HepG2 (cell line): ENCODE data around the gene POU2AF3. TPM values are rescaled to one million over a fixed set of nuclear protein-coding genes. Genes with fewer than 3 reads are reported as not detected.

Source experiments
- ATAC-seq: fragments of 200-7000 bp; cut with Tn5 transposase; 3 replicates; pipeline ENCODE4 v1.9.1; 2020; ENCODE audit warnings: mild to moderate bottlenecking, moderate library complexity
- BruUV-seq: library from RNA; stranded (reverse); fragments of 400-500 nt; replicated peaks from 2 replicates; lab custom pipeline; 2021; lab: Mats Ljungman, UMichigan
- CTCF ChIA-PET: fragments of 300-600 bp; formaldehyde crosslinking; extraction: SDS; loops from one replicate; lab custom pipeline; 2021; ENCODE audit warnings: low total read pairs, inconsistent platforms, low intra/inter-chr PET ratio; lab: Yijun Ruan, JAX
- POLR2A ChIA-PET: fragments of 350-600 bp; sonication (Branson Sonifier 250); formaldehyde crosslinking; loops from one replicate; lab custom pipeline; 2020; ENCODE audit warnings: antibody characterized with exemption, inconsistent platforms; lab: Yijun Ruan, JAX
- DNase-seq: peaks from one replicate; pipeline ENCODE4 v3.0.0-alpha.2; 2015; ENCODE audit warnings: low spot score
- FAIRE-seq: peaks from 3 replicates; lab custom pipeline; 2011; peaks lifted over from hg19 to GRCh38; lab: Jason Lieb, UNC
- H2AFZ ChIP-seq: one replicate; pipeline ENCODE4 v1.6.1; 2011; ENCODE audit warnings: low read length, inconsistent platforms
- H3K27ac ChIP-seq: fragments of 300-600 bp; 3 replicates; pipeline ENCODE4 v1.8.0; 2011; ENCODE audit warnings: mixed run types, mild to moderate bottlenecking, mixed read lengths, low read length, inconsistent platforms; ENCODE audit not compliant: insufficient read depth; ENCODE audit errors: extremely low read length
- H3K27me3 ChIP-seq, 2 experiments: fragments of 200-600 bp in 1 of 2; 2 replicates in 1 of 2; 3 replicates in 1 of 2; pipeline versions ENCODE4 v1.6.0 to v1.8.0; 2011; ENCODE audit warnings: low read length in 2 of 2, mild to moderate bottlenecking in 2 of 2, moderate library complexity in 2 of 2, inconsistent platforms in 1 of 2; ENCODE audit not compliant: insufficient read depth in 2 of 2, control insufficient read depth in 1 of 2
- H3K36me3 ChIP-seq, 2 experiments: fragments of 200-600 bp in 1 of 2; replicated peaks in 1 of 2; 2 replicates in 1 of 2; 3 replicates in 1 of 2; pipeline versions ENCODE4 v1.5.1 to v1.8.0; 2011; ENCODE audit warnings: low read length in 2 of 2, inconsistent platforms in 1 of 2; ENCODE audit not compliant: insufficient read depth in 2 of 2, control insufficient read depth in 1 of 2
- H3K4me1 ChIP-seq: 2 replicates; pipeline ENCODE4 v1.5.1; 2012; ENCODE audit warnings: low read length, inconsistent platforms; ENCODE audit not compliant: insufficient read depth
- H3K4me2 ChIP-seq: 2 replicates; pipeline ENCODE4 v1.6.0; 2011; ENCODE audit warnings: low read depth, low read length, inconsistent platforms
- H3K4me3 ChIP-seq, 3 experiments: fragments of 200-600 bp in 1 of 3; sonication (generic), shearing (Covaris generic) in 1 of 3; replicated peaks in 1 of 3; 2 replicates each; pipeline ENCODE4 v1.5.1; 2011 to 2016; ENCODE audit warnings: low read length in 3 of 3, inconsistent platforms in 2 of 3, low read depth in 2 of 3, mild to moderate bottlenecking in 2 of 3, control low read depth in 1 of 3, mixed read lengths in 1 of 3; ENCODE audit not compliant: insufficient read depth in 1 of 3
- H3K79me2 ChIP-seq: one replicate; pipeline ENCODE4 v1.6.1; 2011; ENCODE audit warnings: low read length, inconsistent platforms; ENCODE audit not compliant: insufficient read depth
- H3K9ac ChIP-seq: 2 replicates; pipeline ENCODE4 v1.6.0; 2011; ENCODE audit warnings: mild to moderate bottlenecking, low read depth, low read length, inconsistent platforms; ENCODE audit not compliant: insufficient read depth
- H3K9me3 ChIP-seq: 2 replicates; pipeline ENCODE4 v1.5.1; 2012; ENCODE audit warnings: mild to moderate bottlenecking, low read length
- H4K20me1 ChIP-seq: 2 replicates; pipeline ENCODE4 v1.6.0; 2011; ENCODE audit warnings: inconsistent platforms, mild to moderate bottlenecking, low read length, moderate library complexity; ENCODE audit not compliant: insufficient read depth
- BATF2 ChIP-seq: sonication (generic); formaldehyde crosslinking; IDR thresholded peaks from 2 replicates; pipeline ENCODE4 v1.8.0; 2022; ENCODE audit warnings: mild to moderate bottlenecking, missing genetic modification reagents, moderate library complexity
- CEBPZ ChIP-seq: IDR thresholded peaks from 2 replicates; pipeline ENCODE4 v1.6.1; 2012; ENCODE audit warnings: low read length, improper control_type of control experiment
- DNMT1 ChIP-seq: sonication (generic); formaldehyde crosslinking; IDR thresholded peaks from 2 replicates; pipeline ENCODE4 v1.5.1; 2020; ENCODE audit warnings: mild to moderate bottlenecking, missing genetic modification reagents
- DPF2 ChIP-seq: sonication (generic); formaldehyde crosslinking; IDR thresholded peaks from 2 replicates; pipeline ENCODE4 v1.4.0; 2020; ENCODE audit warnings: mild to moderate bottlenecking, low read depth, missing genetic modification reagents, borderline replicate concordance
- FOXM1 ChIP-seq: sonication (generic); formaldehyde crosslinking; IDR thresholded peaks from 2 replicates; pipeline ENCODE4 v1.5.0; 2020; ENCODE audit warnings: missing genetic modification reagents
- KDM2A ChIP-seq: sonication (generic); formaldehyde crosslinking; IDR thresholded peaks from 2 replicates; pipeline ENCODE4 v1.4.0; 2020; ENCODE audit warnings: low read depth, missing genetic modification reagents, borderline replicate concordance
- MYNN ChIP-seq: sonication (generic); formaldehyde crosslinking; IDR thresholded peaks from 2 replicates; pipeline ENCODE4 v1.4.0; 2020; ENCODE audit warnings: mild to moderate bottlenecking, low read depth, missing genetic modification reagents
- PLRG1 ChIP-seq: fragments of 450-650 bp; conservative IDR thresholded peaks from 2 replicates; pipeline ENCODE4 v1.6.1; 2016
- RARA ChIP-seq: IDR thresholded peaks from 2 replicates; pipeline ENCODE4 v1.6.1; 2016; ENCODE audit warnings: missing genetic modification reagents, missing compliant biosample characterization
- TFE3 ChIP-seq: IDR thresholded peaks from 2 replicates; pipeline ENCODE4 v1.6.1; 2016
- ZBTB1 ChIP-seq: sonication (generic); formaldehyde crosslinking; IDR thresholded peaks from 2 replicates; pipeline ENCODE4 v1.4.0; 2020; ENCODE audit warnings: missing genetic modification reagents, borderline replicate concordance
- ZFP41 ChIP-seq: sonication (generic); formaldehyde crosslinking; IDR thresholded peaks from 2 replicates; pipeline ENCODE4 v1.4.0; 2020; ENCODE audit warnings: mild to moderate bottlenecking, missing genetic modification reagents, borderline replicate concordance
- ZNF232 ChIP-seq: sonication (generic); formaldehyde crosslinking; IDR thresholded peaks from 2 replicates; pipeline ENCODE4 v1.4.0; 2020; ENCODE audit warnings: missing genetic modification reagents, borderline replicate concordance
- ZNF274 ChIP-seq: sonication (generic); formaldehyde crosslinking; IDR thresholded peaks from 2 replicates; pipeline ENCODE4 v1.5.1; 2020; ENCODE audit warnings: mild to moderate bottlenecking, missing genetic modification reagents
- ZNF292 ChIP-seq: sonication (generic); formaldehyde crosslinking; IDR thresholded peaks from 2 replicates; pipeline ENCODE4 v1.8.1; 2022; ENCODE audit warnings: mild to moderate bottlenecking, low read depth, missing genetic modification reagents, borderline replicate concordance
- ZNF570 ChIP-seq: sonication (generic); formaldehyde crosslinking; IDR thresholded peaks from 2 replicates; pipeline ENCODE4 v1.4.0; 2020; ENCODE audit warnings: mild to moderate bottlenecking, missing genetic modification reagents, borderline replicate concordance
- ZNF768 ChIP-seq: sonication (generic); formaldehyde crosslinking; IDR thresholded peaks from 2 replicates; pipeline ENCODE4 v1.4.0; 2020; ENCODE audit warnings: missing genetic modification reagents
- ZNF773 ChIP-seq: sonication (generic); formaldehyde crosslinking; IDR thresholded peaks from 2 replicates; pipeline ENCODE4 v1.4.0; 2020; ENCODE audit warnings: missing genetic modification reagents, borderline replicate concordance
- ZNF850 ChIP-seq: sonication (generic); formaldehyde crosslinking; conservative IDR thresholded peaks from 2 replicates; pipeline ENCODE4 v1.9.0; 2021; ENCODE audit warnings: mild to moderate bottlenecking, missing genetic modification reagents
- ZSCAN21 ChIP-seq: sonication (generic); formaldehyde crosslinking; IDR thresholded peaks from 2 replicates; pipeline ENCODE4 v1.8.0; 2022; ENCODE audit warnings: mild to moderate bottlenecking, missing genetic modification reagents, moderate library complexity, borderline replicate concordance
- WGBS: methylation state at CpG from one replicate; pipeline ENCODE4 v1.1.6; 2017; ENCODE audit warnings: low lambda C conversion rate; 5-methylcytosine and 5-hydroxymethylcytosine counted together
- in situ Hi-C: cut with HindIII; loops from 2 replicates; pipeline ENCODE4 v1.10.0; 2017; ENCODE audit warnings: low pct_unique_long_range_greater_than_20kb; ENCODE audit not compliant: extremely low pct_ligation_motif_present
- intact Hi-C: fragments of 100-400 bp; cut with micrococcal nuclease; formaldehyde crosslinking; loops from one replicate; pipeline ENCODE4 v1.10.0; 2022; ENCODE audit not compliant: unreplicated experiment
- polyA plus RNA-seq, 8 experiments: library from polyadenylated mRNA; depleted of rRNA in 3 of 8; stranded (reverse) in 7 of 8; unstranded in 1 of 8; fragments of >200 nt; fragmentation: Illumina TruSeq in 4 of 8; extraction: Trizol in 4 of 8; gene quantifications; 2 replicates each; pipeline versions ENCODE4 v1.2.1 to v1.2.3, GENCODE V29; 2011 to 2016; ENCODE audit warnings: low read depth in 4 of 8, missing spikeins in 1 of 8, mixed read lengths in 1 of 8; ENCODE audit not compliant: insufficient read depth in 1 of 8
- total RNA-seq, 5 experiments: library from RNA; depleted of rRNA; stranded (reverse); fragments of >200 nt; fragmentation: Illumina TruSeq; extraction: Trizol; gene quantifications; 2 replicates each; pipeline ENCODE4 v1.2.3, GENCODE V29; 2016; ENCODE audit warnings: low read depth in 1 of 5

POU2AF3 gene
- total and polyA plus RNA-seq, 2 of the 13 experiments (the other 11 are each of a cell fraction or from before 2014, with no cell fraction given) = 7.8 to 71.2 TPM

- TF ChIP-seq ZNF232 (CRISPR knock-in tag) = no peak
- no peak for TF ChIP-seq BATF2 (CRISPR knock-in tag)
- no peak for TF ChIP-seq ZNF570 (CRISPR knock-in tag)
- no peak for TF ChIP-seq FOXM1 (CRISPR knock-in tag)
- no peak for TF ChIP-seq DPF2 (CRISPR knock-in tag)
- no peak for TF ChIP-seq ZBTB1 (CRISPR knock-in tag)
- no peak for TF ChIP-seq CEBPZ
Observed at GRCh38 chr11:111305876-111306275, 7.5 kb downstream of the POU2AF3 start (continued).

GRCh38 chr11:111306321-111306720 lies 8.0 kb downstream of the POU2AF3 start:
- Histone ChIP-seq H3K9me3 (no peaks in the 10 kb centered on the region), H3K36me3 (no peaks in the 10 kb centered on the region), H3K9ac (no peak overlapping the region), H3K79me2 (no peaks in the 10 kb centered on the region), H3K27me3 (no peaks in the 10 kb centered on the region), H3K4me2 (no peak overlapping the region), H3K27ac (no peak overlapping the region), H4K20me1 (no peaks in the 10 kb centered on the region), H3K4me1 (peaks cover 82% of the 10 kb centered on the region), H2AFZ (no peak overlapping the region), H3K4me3 (no peak overlapping the region)
- no peak for DNase-seq
- ChIA-PET CTCF (no interaction called here), POLR2A (interaction anchor here (0.6 kb wide), 1 partner anchor 114 kb away, joined by 3 read pairs; no protein-coding TSS in a partner anchor)
- in situ Hi-C loops (no loop called here), intact Hi-C loops (no loop called here)
- no TSS peak for BruUV-seq
- no peak for ATAC-seq
- no peak for TF ChIP-seq ZNF768 (CRISPR knock-in tag)
- no peak for TF ChIP-seq KDM2A (CRISPR knock-in tag)
- no peak for TF ChIP-seq ZSCAN21
- no peak for TF ChIP-seq ZNF274
- no peak for TF ChIP-seq RARA
- TF ChIP-seq ZFP41 (CRISPR knock-in tag) = no peak
- no peak for TF ChIP-seq ZNF292 (CRISPR knock-in tag)
- no peak for TF ChIP-seq DNMT1 (CRISPR knock-in tag)
- TF ChIP-seq PLRG1 = no peak
- TF ChIP-seq MYNN (CRISPR knock-in tag) = no peak
- no peak for TF ChIP-seq TFE3
- no peak for TF ChIP-seq ZNF773
- TF ChIP-seq ZNF850 (CRISPR knock-in tag) = no peak
- WGBS = 94% methylated on average over 5 of the region's 5 CpGs
- FAIRE-seq = no peak
